GM19193 (cell line): ENCODE data around the gene NAGS.

ENCODE experiments used
- POLR2A ChIP-seq: IDR thresholded peaks from 4 replicates; pipeline ENCODE4 v1.6.1; 2011; ENCODE audit not compliant: insufficient read depth, insufficient read length; ENCODE audit errors: extremely low read depth

NAGS gene

DNA sequence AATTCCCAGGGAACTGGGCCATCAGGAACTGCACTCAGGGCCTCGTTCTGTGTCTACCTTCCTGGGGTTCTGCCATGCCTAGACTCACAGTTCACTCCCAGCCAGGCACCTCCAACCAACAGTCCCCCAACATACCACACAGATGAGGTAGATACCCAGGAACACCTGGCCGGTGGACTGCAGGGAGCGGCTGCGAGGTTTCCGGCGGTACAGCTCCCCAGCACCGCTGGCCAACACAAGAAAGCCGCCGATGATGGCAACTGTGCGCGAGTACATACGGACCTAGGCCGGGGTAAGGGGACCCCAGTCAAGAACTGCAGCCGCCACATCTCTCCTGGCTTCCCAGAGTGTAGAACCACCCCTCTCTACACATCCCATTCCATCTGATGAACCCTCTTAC, 8.5 kb downstream of the NAGS start:
- TF ChIP-seq POLR2A: no peak

DNA sequence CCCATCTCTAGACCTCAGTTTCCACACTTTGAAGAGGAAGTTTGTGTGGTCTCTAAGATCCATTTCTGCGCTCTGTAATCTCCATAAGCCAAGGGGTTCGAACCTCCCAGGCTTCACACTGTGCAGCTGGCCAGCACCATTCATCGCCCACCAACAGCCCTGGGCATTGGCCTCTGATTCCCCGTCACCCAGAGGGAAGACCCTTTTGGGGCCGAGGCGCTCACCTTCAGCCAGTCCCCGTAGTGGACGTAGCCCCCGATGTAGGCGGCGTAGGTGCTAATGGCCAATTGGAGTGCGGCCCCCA, 9.7 kb downstream of the NAGS start:
- TF ChIP-seq POLR2A: no peak

DNA sequence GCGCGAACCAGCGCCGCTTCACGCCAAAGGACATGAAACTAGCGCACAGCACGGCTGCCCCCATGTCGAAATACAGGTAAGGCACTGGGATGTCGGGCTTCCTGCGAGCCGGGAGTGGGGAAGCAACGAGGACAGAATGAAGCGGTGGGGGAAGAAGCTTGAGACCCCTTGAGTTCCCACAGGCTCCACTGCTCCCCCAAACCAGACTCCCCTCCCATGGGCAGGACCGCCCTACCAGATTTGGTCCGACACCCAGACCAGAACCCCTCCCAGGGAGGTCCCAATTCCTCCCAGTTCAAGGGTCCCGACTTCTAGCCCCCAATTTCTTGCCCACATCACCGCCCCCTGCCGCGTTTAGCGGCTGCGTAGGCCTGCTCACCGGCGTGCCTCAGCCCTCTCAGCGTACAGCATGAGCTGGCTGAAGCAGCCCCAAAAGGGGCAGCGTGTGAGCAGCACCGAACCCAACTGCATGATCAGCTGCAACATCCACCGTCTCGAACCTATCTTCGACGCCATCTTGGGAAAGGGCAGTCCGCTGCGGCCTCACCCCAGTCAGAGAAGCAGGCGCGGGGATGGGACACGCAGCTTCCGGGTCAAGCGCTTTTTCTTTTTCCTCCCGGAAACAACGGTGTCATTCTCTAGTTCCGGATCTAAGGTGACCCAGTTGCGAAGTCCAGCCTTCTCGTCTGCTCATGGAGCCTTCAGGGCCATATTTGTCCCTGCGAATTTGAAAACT, 10.2 kb downstream of the NAGS start, which contains the start of gene TMEM101:
Gene TMEM101, minus strand, starts transcription at position 527 of the 736 bp plus-strand sequence. Its CDS starts 11 bp downstream, at position 516.
- TF ChIP-seq POLR2A: peak; percentile 73

DNA sequence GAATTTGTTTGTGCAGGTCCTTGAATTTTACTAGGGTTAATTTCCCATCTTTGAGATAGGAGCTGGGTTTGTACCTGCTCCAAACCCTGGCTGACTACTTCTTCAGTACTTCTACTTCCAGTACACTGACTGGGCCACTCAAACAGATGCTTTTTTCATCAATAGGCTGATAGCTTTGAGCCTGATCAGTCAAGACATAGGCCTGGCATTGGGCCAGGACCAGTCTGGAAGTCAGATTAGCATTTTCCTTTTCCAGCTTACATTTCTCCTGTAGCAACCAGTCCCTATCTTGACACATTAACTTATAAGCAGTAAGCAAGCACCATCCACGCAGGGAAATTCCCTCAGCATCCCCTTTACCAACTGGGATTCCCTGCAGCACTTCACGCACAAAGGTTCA, 17.8 kb downstream of the NAGS start:
- TF ChIP-seq POLR2A: no peak

DNA sequence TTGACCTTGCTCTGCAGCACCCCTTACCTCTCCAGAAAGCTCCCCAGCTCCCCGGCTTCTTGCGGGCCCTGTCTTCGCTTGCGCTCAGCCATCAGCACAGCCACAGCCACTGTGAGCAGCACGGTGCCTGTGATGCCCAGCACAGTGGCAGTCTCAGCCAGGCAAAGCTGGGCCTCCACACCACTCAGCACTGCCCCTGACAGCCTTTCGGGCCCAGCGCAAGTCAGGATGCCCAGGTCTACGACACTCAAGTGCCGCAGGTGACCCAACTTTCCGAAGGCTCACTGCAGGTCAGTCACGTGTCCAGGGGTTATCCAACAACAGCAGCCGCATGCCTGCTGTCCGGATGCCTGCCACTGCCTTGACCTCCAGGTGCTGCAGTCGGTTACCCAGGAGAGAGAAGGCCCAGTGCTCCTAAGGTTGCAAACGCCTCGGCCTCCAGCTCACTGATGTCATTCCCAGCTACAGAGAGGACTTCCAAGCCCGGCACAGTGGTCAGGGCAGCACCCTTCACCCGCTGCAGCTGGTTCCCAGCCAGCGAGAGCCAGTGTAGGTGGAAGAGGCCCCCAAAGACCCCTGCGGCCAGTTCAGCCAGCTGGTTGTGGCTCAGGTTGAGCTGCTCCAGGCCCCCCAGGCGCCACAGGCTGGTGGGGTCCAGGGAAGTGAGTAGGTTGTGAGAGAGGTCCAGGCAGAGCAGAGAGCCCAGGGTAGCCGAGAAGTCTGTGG, 19.3 kb downstream of the NAGS start:
- TF ChIP-seq POLR2A: no peak

DNA sequence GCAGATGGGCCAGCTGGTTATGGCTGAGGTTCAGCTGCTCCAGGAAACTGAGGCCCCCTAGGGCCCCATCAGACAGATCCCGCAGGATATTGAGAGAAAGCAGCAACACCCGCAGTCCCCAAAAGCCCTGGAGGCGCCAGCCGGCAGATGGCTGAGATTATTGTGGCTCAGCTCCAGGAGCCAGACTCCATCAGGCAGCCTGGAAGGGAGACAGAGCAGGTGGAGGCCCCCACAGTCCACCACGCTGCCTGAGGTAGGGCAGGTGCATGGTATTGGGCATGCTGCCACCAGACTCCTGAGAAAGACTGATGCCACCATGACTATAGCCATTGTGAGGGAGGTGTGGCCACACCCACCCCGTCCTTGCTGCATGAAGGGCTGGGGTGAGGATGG, 19.8 kb downstream of the NAGS start:
- no peak for TF ChIP-seq POLR2A

DNA sequence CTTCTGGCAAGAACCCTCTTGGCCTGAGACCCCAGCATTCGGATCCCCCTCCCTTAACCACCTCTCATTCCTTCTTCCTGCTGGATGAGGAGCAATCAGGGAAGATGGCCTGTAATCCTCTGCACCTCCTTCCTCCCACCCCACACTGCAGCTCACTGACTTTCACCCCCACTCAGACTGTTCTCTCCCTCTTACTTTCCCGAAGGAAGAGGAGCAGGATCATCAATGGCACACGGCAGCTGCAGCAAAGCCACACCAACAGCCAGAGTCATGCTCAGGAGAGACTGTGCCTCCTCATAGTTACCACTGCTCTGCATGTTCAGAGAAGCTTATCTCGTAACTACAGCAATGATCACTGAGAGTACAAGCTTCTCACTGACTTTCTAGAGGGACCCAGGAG, 20.4 kb downstream of the NAGS start:
- TF ChIP-seq POLR2A: no peak

DNA sequence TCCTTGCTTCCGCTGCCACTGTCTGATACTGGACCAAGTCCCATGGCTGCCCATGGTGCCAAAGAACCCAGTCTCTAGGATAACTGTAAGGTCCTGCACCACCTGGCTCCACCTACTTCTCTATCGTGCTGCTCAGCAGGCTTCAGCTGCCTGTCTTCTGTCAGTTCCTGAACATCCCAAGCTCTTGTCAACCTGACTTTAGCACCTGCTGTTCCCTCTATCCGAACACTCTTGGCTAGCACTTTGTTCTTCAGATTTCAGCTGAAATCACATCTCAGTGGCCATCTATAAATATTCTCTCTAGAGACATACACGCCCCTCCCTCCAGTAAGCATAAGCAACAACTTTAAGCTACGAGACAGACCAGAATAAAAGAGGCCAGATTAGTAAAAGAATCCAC, 25.3 kb downstream of the NAGS start:
- no peak for TF ChIP-seq POLR2A

DNA sequence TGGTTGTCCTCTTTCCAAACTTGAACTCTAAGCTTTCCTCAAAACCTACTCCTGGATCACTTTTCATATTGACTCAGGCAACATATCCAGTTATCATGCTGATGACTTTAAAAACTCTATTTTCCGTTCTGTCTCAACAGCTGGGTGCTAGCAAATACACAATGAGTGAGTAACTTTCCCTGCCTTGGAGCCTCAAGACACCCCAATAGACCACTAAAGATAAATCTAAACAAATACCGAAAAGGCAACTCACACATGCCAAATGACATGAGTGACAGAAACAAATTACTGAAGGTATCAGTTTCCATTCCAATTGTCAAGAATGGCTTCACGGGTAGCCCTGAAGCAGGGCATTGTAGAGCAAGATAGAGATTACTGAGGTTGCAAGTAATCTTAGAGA, 26.1 kb downstream of the NAGS start:
- TF ChIP-seq POLR2A: no peak

DNA sequence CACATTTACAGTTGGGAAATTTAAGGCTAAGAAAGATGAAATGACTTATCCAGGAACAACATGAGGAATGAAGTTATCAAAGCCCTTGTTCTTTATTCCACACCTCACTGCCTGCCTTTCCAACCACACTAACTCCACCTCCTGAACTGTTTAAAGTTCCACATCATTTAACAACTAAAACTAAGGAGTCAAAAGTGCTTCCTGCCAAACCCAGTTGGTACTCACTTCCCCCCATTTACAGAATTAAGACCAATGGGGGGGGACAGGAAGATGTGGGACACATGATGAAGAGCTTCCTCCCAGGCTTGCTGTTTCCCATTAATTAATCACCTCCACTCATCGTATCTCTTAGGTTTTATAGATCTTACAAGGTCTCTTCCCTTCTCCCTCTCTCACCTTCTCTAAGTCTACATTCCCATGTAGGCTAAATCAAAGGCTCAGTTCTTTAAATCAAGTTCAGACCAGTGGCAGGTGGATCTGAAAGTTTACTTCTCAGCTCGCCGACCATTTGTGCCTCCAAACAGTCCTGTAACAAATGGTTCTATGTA, 29.5 kb downstream of the NAGS start:
- no peak for TF ChIP-seq POLR2A

DNA sequence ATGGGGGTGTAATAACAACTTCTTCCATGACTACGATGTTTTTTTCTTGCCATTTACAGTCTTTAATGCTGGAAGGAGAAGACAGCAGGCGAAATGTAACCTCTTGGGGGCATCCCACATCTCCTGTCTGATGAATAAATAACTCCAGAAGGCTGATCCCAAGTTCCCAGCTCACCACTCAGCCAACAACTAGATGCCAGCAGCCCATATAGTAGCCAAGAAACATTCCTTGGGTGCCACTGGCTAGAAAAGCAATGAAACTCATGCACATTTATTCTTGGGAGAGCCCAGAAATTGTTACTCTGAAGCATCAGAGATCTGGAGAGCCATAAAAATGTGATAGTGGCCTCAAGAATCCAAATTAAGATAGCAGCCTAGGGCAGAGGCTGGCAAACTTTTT, 33.0 kb downstream of the NAGS start:
- TF ChIP-seq POLR2A: no peak

DNA sequence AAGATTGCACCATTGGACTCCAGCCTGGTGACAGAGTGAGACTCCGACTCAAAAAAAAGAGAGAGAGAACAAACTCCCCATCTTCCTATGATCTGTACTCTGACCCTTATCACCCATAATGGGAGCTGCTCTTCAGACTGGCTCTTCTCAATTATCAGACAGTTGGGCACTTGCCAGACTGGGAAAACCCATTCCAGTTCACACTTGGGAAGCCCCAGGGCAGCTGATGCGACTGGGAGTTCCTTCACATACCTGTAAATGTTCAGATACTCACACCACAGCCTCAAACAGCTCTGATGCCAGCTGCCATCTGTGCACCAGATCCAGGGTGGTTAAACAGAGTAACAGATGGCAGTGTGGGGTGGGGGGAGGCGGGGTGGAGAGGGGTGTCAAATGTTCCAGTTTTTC, 34.2 kb downstream of the NAGS start:
- TF ChIP-seq POLR2A: no peak

DNA sequence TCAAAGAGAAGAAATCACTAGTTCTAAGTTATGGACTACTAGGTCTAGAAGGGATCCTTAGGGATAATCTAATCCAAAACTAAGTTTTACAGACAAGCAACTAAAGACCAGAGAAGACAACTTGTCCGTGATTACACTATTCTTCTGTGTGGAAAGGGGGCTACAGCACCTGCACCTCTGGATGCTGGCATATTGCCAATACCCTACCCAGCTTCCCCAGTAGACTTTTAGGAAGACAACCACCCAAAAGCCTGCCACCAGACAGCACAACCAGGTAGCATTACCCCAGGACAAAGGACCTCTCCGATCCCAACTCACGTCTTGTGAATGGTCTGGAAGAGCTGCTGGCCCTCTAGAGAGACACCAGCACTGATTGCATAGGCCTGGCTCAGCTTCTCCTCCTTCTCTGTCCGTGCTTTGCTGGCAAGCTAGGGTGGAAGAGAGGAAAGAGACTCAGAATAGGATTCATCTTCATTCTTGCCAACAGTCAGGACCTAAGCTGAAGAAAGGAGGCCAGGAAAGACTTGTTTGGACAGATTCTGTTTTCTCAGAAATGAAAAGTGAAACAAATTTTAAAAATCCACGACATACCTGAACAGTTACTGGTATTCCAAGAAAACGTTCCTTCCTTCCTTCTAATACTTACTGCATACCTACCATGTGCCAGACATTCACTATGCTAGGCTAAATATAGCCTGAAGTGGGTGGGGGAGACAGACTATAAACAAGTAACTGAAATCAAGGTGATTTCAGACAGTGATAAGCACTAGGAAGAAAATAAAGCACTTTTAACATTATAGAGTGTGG, 35.6 kb downstream of the NAGS start:
- no peak for TF ChIP-seq POLR2A

DNA sequence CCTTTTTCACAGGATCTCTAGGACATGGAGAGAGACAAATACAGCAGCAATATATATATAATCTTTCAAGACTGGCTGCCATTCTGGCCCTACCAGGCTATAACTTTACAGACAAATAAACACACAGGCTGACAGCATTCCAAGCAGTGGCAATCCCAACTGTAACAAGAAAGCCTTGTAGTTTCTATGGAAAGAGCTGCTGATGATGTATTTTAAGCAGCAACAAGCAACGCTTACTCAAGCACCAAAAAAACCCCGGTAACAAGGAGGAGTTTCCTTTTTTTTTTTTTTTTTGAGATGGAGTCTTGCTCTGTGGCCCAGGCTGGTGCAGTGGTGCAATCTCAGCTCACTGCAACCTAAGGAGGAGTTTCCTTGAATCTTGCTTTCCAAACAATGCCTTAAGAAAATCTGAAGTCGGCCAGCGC, 38.9 kb downstream of the NAGS start:
- no peak for TF ChIP-seq POLR2A

DNA sequence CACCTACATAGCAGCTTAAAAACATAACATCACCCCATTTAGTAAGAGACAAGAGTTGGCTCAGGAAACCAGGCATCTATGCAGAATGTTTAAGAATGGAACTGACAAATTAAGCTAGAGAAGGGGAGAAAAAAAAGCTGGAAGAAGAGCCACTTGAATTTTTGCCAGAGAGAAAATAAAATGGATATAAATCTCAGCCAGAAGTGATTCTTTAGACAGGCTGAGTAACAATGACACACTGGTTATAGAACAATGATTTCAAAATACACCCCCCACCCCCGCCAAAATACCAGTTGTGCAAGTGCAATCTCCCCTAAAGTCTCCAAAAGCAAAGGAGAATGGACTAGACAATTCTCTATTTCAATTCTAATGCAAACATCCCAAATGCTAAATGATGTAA, 39.6 kb downstream of the NAGS start:
- no peak for TF ChIP-seq POLR2A
